Fibroblast of skin of abdomen (primary cell): Measurements from ENCODE around the gene E2F3.

Experiments
- DNase-seq: peaks from one replicate; pipeline ENCODE4 v3.0.0-alpha.2; 2013

E2F3 gene

GRCh38 chr6:20402342-20403069 is 827 bp downstream of the E2F3 start:
- peak; percentile 62 for DNase-seq

GRCh38 chr6:20403070-20403765 is 1.5 kb downstream of the E2F3 start:
- DNase-seq: peak; percentile 90

GRCh38 chr6:20403766-20404640 is 2.3 kb downstream of the E2F3 start:
- peak; percentile 76 for DNase-seq

DNA sequence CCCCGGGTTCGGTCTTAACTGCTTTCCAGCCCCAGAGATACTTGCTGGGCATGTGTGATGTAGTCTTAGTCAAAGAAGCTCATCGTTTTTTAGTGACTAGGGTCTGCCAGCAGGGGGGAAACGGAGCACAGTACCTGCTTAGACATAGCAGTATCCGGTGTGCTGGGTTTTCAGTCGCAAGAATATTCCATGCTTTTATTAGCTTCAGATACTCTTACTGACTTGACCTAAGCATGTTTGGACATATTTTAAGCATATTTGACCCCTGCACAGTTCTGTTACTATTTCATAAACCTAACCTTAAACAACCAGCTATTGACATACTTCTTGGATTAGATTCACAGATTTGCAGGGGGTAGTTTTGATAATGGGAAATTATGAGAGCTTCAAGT is 3.0 kb downstream of the E2F3 start:
- peak; percentile 72 for DNase-seq

- DNase-seq: no peak
Observed at GRCh38 chr6:20408851-20409250, 7.2 kb downstream of the E2F3 start.

DNA sequence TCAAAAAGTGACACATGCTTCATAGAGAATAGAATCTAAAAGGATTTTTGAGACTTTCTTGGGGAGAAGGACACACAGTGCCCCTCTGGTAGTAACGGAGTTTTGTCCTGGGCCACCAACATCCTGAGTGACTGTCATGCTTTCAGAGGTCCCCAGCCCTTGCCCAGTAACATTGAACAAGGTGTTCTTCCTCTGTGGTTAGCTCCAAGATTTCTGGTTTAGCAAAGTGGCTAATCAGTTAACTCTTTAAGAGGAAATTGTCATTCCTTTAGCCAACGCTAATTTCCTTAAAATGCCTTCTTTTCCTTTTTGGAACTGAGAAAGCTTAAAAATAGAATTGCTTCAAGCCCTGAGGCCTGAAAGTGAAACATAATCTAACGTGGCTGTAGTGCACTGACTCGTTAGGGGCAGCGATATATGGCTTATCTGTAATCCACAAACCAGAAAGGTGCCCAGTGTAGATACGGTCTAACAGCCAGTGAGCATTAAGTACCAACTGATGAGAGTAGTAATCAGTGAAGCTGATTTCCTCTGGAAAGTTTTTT is 7.8 kb downstream of the E2F3 start:
- no peak for DNase-seq

GRCh38 chr6:20411544-20411943 is 9.9 kb downstream of the E2F3 start:
- DNase-seq: no peak

DNA sequence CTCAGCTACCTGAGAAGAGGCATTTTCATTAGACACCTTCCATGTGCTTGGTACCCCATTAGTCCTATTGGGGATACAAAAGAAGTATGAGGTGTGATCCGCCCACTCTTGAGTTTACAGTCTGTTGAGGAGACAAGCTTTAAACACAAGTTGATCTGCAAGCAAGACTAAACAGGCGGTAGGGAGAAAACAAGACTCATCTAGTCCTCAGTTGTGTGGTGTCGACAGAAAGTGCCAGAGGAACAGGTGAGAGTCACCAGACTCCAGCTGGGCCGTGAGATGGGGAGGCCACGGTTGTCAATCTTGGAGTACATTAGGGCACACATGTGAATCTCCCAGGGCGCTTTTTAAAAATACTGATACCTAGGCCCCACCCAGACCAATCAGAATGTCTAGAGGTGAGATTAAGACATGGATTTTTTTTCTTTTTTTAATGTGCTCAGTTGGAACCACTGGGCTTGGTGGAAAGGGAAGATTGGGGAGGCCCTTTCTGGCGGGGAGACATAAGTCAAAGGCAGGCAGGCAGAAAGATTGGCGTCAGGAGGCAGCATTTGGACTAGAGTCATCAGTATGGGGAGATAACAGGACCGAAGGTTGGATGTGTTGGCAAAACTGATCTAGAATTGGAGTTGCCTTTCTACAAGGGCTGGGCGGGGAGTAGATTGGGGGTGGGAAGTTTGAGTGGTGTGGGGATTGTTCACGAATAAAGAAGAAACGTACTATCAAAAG is 10.4 kb downstream of the E2F3 start:
- no peak for DNase-seq

GRCh38 chr6:20412682-20413073 is 11.0 kb downstream of the E2F3 start:
- DNase-seq: no peak

GRCh38 chr6:20413826-20414225 is 12.1 kb downstream of the E2F3 start:
- DNase-seq: no peak

DNA sequence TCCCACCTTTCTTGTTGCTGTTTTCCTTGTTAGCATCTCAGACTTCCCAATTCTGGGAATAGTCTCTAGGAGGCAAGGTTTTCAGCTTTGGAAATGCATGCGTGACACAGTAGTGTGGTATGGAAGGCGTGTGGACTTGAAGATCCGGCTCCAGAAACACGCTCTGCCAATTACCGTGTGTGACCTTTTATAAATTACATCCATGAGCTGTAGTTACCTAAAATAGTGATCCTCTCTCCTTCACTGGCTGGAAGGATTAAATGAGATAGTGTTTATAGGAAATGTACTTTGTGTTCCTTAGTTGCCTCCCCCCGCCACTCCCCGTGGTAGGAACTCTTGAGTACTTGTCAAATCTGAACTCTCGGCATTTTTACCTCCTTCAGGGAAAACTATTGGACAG is 13.0 kb downstream of the E2F3 start:
- DNase-seq: no peak

DNA sequence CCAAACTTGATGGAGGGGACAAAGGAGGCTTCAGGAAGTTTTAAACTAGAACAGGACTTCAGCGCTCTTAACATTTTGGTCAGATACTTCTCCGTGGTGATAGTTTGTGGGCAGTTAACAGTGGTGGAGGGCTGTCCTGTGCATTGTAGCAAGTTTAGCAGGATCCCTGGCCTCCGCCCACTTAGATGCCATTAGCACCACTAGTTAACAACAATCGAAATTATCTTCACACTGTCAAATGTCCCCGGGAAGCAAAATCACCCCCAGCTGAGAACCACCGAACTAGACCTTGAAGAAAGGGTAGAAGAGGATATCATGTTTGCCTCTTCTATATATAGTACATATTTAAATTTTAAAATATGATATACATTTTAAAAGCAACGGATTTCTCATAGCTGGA is 13.6 kb downstream of the E2F3 start:
- no peak for DNase-seq

DNA sequence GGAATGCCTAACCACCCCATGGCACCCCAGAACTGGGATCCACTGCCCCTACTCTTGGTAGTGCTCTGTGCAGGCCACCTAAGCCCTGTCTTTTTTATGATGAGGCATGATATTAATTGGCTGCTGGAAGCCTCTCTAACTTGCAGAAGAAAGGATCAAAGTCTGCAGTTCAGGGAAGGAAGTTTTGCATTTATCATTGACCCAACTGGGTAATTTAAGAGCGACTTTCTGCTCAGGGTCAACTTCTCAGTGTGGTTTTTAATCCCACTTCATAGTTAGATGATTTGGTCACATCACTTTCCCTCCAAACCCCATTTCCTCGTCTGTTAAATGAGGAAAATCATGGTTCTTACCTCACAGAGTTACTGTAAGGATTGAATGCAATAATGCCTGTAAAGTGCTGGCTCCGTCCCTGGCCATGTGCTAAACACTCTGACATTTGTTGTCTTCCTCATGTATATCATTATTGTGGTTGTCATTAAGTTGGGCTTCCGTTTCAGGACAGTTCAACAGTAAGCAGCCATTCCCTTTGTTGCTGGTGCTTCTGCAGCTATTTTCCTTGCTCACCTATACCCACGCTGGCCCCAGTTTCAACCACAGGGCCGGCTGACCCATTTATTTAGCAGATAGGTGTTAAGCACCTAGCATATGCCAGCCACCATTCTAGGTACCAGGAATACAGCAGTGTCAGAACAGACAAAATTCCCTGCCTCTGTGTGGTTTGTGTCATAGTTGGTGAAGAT is 14.2 kb downstream of the E2F3 start:
- DNase-seq: peak; percentile 4

DNA sequence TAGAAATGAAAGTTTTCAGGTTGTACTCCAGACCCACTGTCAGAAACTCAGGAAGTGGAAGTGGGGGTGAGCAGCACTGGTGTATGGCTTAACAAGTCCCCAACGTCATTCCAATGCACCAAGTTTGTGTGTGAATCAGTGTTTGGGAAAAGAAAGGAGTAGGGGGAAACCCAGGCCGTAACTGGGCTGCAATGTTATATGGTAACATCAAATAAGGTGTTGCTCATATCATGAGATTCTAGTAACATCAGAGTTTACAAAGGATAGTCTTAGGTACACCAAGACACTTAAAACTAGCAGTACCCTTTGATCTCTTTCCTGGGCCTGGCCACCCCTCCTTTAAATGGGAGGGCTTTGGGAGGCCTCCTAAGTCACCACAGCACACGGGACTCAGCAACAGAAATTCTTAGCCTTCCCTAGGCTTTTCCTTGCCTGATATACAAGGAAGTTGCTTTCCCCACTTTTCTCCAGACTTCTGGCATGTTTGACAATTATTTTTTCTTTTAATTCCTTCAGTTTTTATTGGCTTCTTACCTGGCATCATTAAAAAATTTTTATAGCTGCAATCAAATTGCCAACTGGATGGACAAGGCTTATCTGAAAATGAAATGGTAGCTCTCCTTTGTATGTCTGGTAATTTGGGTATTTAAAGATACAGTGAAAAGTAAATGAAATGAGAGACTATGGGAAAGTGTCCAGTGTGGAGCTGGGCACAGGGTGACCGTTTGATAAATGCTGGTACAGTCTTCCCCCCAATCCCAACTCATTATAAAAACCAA is 15.1 kb downstream of the E2F3 start:
- no peak for DNase-seq

DNA sequence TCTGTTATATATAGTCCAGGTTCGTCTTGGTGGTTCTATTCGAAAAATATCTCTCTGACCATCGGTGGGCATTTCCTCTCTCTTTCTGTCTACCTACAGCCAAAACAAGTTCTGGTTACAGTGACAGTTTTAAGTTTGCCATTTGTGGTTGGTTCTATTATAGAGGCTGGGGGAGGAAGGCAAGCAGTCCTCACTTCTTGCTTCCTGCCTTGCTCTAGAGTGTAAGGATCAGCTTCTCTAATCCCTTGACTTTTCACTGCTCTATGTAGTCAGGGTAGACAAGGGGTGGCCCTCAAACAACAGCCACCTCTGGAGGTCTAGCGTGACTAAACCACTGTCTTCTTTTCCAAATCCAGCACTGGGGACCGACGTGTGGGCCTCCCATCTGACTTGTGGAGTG is 16.1 kb downstream of the E2F3 start:
- DNase-seq: no peak

GRCh38 chr6:20426177-20427082 is 24.8 kb downstream of the E2F3 start:
- DNase-seq: no peak

DNA sequence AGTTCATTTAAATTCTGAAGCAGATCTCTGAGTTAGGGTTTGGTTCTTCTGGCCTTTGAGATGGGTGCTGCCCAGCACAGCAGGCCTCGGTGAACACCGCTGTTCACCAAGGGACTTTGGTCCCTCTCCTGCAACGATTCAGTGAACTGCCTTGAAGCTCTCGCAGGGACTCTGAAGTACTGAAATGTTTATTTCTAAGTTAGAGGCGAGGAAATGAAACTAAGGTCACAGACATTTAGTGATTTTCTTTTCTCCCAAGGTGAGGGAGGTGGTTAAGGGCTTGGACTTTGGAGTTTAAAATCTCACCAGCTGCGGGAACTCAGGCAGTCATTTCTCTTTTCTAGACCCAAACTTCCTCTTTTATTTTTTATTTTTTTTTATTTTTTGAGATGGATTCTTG is 26.2 kb downstream of the E2F3 start:
- no peak for DNase-seq

- DNase-seq: no peak
Observed at GRCh38 chr6:20432692-20433091, 31.0 kb downstream of the E2F3 start.

DNA sequence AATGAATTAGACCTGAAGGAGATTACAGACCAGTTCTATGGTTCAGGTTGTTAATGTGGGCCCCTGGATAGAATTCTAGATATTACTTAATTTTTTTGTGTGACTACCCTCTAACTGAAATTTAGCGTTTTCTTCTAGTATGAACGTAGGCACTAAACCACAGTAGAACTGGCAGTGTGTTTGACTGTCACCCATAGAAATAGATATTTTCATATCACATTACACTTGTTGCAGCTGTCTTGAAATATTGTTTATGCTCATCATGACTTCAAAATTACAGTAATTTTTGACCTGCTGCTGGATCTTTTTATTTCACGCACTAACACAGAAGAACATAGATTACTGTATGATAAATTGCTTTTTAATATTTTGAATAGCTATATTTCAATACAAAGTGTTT is 31.6 kb downstream of the E2F3 start:
- DNase-seq: no peak

DNA sequence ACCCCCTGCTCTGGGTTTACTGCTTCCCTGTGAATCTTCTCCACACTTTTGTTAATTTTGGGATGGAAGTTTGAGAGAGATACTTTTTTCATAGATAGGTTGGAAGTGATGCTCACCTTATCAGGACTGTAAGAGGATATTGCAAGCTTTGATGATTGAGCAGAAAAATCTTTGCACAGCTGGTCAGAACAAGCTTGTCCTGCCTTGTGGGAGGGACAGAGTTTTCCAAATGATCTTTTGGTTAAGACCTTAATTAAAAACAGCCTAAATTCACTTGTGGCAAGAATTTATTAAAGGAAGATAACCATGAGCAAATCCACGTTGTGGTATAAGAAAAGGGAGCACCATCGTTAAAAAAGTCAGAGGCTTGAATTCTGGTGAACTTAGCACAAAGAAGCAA is 32.2 kb downstream of the E2F3 start:
- DNase-seq: peak; percentile 27
